Measurements from ENCODE around the gene TPSAB1.

DNA sequence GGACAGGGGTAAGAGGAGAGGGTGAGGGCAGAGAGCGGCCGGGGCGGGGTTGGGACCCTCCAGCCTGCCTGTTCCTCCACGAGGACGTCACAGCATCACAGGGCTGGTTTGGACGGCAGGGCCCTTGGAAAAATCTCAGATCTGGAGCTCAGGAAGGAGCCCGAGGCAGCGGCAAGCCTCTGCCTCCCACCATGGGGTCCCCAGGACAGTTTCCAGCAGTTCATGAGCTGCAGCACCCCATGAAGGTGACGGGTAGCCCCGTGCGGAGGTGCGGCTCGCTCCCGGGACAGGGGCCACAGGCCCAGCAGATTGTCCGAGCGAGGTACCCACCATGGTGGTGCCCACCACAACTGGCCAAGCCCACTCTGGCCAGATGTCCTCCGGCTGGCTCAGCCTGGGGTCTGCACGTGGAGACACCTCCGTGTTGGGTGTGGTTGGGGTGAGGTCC, 36.7 kb downstream of the TPSAB1 start:
- TF ChIP-seq, protein P1, sequence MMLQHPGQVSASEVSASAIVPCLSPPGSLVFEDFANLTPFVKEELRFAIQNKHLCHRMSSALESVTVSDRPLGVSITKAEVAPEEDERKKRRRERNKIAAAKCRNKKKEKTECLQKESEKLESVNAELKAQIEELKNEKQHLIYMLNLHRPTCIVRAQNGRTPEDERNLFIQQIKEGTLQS (IDR thresholded peaks at IDR 0.05; ENCODE audit: borderline replicate concordance, extremely low read depth, low read depth, low read length), result no peak
- no peak for TF ChIP-seq SIN3A (IDR thresholded peaks at IDR 0.05; ENCODE audit: low read depth, low read length)
- TF ChIP-seq HCFC1 (IDR thresholded peaks at IDR 0.05; ENCODE audit: low read length), result no peak

Measured in GM12878 (cell line).